CD4-positive, alpha-beta T cell treated with Interleukin-17A for 1 hour (primary cell): ENCODE results near the gene ZNF197.
A peak's percentile ranks its signal among the peaks of the same experiment; 100 is the strongest.
"Not testable (repeated sequence)": the region's sequence is repeated elsewhere in the genome, so short reads cannot be mapped to it uniquely, and the experiment has no call there.

Experiments used
- DNase-seq: peaks from one replicate; pipeline ENCODE4 v3.0.0-alpha.2; 2020

The ZNF197 gene

DNA sequence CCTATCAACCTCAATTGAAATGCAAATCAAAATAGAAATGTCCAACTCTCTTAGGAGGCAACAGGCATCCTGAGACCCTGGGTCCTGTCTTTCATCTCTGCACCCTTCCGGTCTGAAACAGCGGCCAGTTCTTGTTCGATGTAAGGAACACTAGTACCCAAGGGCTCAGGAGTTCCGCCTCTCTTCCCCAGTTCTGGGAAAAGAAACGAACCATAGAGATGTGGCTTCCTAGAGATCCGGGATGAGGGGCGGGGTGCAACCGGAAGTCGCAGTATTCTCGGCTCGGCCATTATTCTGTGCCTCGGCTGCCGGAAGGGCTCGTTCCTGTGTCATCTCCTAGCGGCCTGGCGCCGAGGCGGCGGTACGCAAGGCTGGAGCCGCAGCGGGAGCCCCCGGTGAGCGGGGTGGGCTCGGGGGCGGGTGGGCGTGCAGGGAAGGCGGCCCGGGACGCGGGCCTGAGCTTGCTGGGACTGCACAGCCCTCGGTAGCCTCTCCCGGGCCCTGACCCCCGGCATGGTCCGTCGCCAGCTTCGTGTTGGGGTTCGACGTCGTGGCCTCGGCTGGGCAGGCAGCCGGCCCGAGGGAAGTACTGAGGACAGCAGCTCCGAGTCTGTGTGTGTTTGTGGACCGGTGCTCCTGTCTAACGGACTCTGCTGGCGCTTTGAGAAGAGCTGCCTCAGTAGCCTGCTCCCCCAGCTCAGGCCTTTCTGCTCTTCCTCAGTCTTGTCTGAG lies at the start of gene ZNF197:
ZNF197 (plus strand) TSS at position 288 of the 732 bp plus-strand sequence. CDS start 4,119 bp downstream, outside the sequence.
- peak; percentile 61 for DNase-seq

DNA sequence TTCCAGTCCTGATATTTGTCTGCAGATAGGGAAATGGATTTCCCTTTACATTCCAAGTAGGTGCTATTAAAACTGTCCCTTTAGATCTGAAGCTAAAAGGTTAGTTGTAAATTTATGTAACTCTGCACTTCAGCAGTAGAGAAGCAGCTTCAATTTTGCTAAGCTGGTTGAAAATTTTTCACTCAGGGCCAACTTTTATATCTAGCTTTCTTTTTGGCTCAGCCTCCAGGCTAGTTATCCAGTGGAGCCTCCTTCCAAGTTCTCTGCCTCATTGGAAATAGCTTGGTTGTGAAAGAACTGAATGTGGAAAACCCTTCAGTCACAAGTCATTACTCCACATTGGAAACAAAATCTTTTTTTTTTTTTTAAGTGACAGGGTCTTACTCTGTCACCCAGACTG lies 48.2 kb upstream of the ZNF197 start:
- no peak for DNase-seq

DNA sequence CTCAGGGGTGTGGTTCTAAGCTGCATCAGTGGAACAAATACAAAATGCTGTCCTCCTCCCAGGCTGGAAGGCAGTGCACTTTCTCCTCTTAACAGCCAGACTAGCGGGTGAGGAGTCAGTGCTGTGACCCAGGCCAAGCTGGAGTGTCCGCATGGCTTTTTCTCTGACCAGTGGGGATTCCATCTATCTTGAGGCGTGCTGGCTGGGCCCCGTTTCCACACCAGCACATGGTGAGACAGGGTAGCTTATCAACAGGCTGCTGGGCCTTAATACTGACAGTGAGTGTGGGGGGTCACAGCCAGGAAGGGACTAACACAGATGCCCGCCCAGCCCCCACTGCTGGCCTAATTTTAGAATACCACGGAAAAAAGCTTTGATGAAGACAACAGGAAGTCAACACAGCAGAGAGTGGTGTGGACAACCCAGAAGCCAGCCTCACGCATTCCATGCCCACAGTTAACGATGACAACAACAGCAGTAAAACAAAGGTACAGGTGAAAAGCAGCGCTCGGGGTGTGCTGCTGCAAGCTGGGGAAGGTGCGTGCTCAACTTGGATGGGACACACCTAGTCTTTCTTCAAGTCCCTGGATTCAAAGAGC lies 47.4 kb upstream of the ZNF197 start:
- not testable (repeated sequence) for DNase-seq

DNA sequence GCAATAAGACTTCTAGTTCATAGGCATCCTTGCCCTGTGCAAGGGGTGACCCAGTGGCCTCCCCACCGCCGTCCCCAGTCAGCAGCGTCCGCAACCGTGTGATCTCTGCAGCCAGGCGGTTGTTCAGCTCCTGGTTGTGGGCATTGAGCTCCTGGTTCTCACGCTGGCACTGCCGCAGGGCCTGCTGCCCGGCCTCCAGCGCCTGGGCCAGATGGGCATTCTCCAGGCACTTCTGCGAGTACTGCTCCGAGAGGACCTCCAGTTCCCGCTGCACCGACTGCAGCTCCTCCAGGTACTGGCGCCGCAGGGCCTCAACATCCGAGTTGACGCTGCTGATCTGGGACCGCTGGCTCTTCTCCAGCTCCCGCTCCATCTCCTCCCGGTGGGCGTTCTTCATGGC lies 46.5 kb upstream of the ZNF197 start:
- DNase-seq: not testable (repeated sequence)

DNA sequence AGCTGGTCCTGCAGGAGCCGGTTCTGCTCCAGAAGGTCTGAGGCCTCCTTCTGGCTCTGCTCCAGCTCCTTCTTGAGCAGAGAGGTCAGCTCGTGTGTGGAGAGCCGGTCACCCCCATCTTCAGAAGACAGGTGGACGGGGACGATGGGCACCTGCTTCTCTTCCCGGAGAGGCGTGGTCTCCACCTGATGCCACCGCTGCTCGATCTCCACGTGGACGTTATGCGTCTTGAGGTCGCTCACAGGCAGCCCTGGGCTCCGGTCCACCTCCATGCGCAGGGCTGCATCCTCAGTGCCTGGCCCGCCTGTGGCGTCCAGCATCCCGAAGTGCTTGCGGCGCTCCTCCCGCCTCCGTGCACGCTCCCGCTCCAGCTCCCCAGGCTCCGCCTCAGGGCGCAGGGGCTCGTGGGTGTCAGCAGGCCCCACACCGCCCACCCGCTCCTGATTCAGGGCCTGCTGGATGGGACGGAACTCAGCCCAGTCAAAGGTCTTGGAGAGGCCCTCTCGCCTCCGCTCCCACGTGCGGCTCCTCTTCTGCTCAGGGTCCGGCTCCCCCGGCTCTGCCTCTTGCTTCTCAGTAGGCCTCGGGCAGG lies 45.8 kb upstream of the ZNF197 start:
- not testable (repeated sequence) for DNase-seq

DNA sequence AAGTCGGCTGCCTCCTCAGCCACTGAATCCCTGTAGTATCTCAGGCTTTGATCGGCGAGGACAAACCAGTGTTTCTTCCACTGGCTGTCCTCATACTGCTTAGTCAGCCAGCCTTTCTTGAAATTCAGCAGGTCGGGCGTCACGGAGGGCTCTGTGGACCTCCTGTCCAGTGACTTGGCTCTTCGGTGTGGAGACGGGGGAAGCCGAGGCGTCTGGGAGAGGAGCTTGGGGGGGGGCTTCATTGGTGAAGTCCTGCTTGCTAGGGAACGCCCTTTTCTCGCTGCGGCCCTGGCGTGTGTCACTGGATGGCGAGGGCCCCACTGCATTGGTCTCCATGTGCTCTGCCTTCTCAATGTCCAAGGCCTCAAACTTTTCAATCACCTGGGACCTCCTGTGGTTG lies 45.1 kb upstream of the ZNF197 start:
- not testable (repeated sequence) for DNase-seq

DNA sequence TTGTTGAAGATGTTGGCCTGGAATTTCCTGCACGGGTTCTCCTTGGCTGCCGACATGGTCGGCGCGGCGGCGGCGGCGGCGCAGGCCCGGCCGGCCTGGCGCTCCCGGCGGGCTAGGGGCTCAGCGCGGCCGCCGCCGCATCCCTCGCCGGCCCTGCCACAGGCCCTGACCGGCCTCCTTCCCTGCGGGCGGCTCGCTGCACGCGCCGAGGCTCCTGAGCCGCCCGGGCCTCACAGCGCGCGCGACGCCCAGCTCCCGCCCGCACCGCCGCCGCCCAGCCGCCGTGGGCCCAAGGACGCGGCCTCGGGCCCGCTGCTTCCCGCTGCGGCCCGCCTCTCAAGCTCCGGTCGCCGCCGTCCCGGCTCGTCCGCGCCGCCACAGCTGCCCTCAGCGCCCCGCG lies 43.9 kb upstream of the ZNF197 start:
- DNase-seq: not testable (repeated sequence)

DNA sequence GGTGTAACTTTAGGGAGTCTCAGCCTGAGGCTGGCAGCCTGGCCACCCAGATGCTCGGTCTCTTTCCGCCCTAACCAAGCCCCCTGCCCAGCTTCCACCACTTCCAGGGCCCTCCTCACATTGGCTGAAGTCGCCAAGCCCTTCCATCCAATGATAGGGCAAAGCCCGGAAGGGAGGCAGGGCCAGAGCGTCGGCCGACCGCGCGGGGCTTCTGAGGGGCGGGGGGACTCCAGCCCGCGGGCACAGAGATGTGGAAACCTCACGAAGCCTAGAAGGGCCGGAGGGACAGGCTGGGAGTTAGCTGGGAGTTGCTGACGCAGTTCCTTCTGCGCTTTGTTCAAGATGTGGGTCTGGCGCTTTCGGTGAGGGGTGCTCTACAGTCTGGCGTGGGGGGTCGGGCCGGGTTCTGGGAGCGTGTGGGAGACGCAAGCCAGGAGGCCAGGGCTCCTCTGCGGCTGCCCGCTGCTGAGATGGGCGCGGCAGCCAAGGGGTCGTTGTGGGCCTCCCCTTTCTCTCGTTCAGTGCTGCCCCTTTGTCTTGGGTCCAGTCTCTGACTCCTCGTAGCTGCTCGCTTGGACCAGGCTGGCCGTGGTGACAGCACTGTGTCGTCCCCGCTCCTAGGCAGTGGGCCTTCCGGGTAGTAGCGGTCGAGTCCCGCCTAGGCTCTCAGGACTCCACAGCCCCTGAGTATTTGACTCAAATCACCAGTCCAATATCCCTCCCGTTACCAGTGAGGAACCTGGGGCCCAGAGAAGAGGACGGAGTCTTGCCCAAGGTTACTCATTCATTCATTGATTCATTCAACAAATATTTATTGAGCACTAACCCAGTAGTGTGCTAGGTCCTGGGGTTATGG lies 40.0 kb upstream of the ZNF197 start, which contains the start of gene ZNF660:
ZNF660 (plus strand) TSS at position 319 of the 856 bp plus-strand sequence. CDS start 9,230 bp downstream, outside the sequence.
- no peak for DNase-seq

DNA sequence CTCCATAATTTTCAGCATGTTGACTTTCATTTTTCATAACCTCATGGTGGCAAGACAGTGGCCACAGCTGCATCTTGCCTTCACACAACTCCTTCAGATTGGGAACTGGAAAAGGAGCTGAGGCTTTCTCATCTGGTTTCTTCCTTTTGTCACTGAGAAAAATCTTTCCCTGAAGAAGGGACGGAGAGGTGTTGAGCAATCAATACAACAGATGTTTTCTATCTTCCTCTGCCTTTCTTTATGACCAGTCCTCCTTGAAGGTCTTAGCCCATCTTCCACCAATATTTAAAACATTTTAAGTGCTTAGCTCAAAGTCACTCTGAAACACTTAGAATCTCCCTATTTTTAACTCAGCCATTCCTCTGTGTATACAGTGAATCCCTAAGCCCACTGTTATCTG lies 28.2 kb upstream of the ZNF197 start:
- no peak for DNase-seq

DNA sequence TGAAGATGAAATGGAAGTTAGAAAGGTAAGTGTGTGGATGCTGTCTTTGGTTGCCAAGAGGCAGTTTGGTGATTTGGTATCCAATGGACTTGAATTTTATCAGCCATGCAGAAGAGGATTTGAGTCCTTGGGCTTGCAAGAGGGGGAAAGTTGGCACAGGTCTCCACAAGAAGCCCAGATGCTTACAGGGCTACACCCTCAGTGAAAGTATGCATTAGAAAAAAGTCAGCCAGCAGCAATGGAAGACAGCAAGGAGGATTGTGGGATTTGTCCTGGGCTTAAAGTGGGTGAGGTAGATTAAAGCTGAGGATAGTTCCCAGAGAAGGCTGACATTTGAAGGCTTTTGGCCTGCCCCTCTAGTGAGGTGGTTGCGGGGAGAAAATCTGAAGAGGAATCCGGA lies 23.1 kb upstream of the ZNF197 start:
- DNase-seq: no peak

DNA sequence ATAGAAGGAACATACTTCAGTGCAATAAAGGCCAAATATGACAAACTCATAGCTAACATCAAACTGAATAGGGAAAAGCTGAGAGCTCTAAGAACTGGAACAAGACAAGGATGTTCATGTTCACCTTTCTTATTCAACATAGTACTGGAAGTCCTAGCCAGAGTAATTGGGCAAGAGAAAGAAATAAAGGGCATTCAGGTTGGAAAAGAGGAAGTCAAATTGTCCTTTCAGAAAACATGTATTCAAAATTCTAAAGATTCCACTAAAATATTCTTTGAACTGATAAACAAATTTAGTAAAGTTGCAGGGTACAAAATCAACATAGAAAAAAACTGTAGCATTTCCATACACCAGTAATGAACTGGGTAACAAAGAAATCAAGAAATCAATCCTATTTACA lies 12.2 kb upstream of the ZNF197 start:
- DNase-seq: no peak

DNA sequence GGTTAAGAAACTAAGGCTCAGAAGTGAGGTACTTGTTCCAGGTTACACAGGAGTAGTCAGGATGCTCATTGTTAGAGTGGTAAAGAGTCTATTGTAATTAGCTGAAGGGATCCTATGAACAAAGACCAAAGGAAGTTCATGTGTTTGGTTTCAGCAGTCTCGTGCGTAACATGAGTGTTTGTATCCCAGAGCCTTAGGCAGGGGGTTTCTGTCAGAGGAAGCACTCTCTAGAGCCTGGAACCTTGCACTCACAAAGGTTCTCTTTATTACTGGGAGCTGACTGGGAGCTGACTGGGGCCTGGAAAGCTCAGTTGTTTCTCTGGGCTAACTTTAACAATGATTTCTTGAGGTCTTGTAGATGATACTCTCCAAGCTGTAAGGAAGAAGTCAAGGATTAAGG lies 3.9 kb downstream of the ZNF197 start:
- DNase-seq: no peak

DNA sequence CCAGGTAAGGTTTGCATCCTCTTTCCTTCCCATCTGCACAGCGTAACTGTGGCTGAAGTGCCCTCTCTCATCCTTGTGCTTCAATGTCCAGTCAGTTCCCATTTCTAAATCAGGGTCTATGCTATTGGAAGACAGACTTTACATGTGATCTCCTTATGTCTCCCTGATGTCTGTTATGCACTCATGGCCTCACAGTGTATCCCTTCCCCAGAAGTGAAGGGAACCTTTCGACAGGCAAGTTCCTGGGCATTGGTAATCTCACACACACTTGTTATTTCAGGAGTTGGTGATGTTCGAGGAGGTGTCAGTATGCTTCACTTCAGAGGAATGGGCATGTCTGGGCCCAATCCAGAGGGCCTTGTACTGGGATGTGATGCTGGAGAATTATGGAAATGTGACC lies 7.4 kb downstream of the ZNF197 start:
- no peak for DNase-seq

DNA sequence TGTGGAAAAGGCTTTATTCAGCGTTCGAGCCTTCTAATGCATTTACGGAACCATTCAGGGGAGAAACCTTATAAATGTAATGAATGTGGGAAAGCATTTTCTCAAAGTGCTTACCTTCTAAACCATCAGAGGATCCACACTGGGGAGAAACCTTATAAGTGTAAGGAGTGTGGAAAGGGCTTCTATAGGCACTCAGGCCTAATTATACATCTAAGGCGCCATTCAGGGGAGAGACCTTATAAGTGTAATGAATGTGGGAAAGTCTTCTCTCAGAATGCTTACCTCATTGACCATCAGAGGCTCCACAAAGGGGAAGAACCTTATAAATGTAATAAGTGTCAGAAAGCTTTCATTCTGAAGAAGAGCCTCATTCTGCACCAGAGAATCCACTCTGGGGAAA lies 17.5 kb downstream of the ZNF197 start:
- DNase-seq: no peak

DNA sequence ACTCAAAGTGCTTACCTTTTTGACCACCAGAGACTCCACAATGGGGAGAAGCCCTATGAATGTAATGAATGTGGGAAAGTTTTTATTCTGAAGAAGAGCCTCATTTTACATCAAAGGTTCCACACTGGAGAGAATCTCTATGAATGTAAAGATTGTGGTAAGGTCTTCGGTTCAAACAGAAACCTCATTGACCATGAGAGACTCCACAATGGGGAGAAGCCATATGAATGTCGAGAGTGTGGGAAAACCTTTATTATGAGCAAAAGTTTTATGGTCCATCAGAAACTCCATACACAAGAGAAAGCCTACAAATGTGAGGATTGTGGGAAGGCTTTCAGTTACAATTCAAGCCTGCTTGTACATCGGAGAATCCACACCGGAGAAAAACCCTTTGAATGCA lies 18.2 kb downstream of the ZNF197 start:
- DNase-seq: no peak

DNA sequence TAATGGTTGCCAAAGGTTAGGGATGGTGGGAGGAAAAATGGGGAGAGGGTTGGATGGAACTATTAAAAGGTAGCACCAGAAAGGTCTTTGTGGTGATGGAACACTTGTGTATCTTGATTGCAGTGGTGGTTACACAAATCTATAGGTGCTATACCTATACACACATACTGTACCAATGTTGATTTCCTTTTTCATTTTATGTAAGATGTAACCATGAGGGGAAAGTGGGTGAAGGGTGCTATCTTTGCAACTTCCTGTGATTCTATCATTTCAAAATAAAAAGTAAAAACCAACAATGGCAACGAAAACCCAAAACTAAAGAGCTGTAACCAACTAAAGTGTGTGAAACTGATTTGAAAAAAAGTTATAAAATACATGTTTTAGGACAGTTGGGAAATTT lies 22.9 kb downstream of the ZNF197 start:
- DNase-seq: no peak

DNA sequence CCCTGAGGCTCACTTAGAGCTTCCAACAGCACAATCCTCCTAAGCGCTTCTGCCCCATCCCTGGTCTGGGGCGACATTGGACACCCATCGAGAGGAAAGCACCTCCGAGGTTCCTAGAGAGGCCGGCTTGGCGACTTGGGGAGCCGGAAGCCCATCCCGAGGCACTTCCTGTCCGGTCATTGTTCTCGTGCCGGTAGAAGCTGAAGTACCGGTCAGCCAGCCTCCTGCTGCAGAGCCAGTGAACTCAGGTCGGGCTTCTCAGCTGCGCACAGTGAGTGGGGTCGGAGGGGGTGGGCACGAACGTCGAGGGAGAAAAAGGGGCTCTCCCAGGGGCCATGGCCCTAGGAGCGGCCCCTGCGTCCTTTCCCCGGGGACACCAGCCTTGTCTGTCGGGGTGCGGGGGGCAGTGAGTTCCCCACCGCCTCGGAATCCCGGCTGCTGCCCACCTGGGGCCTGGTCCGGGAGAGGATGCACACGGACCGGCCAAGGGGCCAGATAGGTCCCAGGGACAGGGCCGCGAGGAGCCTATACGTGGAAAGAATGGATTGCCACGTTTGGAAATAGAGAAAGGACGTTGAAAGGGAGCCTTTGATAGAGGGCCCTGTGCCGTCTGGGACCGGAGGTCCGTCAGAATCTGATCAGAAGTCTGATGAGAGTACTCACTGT lies 23.9 kb downstream of the ZNF197 start, which contains the start of gene ZNF35:
ZNF35 (plus strand) TSS at position 169 of the 666 bp plus-strand sequence. CDS start 2,336 bp downstream, outside the sequence.
- DNase-seq: peak; percentile 34

DNA sequence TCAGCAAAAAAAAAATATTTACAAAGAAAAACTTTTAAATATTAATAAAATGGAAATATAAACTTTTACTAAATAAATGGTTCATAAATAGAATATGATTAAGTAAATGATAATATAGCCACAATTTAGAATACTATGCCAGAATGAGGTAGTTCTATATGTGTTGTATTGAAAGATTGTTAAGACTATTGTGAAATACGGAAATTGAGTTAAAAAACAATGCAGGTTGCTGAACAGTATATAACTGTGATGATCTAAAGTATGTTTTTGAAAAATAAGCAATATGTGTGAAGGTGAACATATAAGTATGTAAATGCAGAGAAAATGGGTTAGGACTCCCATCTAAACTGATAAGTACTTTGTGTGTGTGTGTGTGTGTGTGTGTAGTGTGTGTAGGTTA lies 24.9 kb downstream of the ZNF197 start:
- no peak for DNase-seq

DNA sequence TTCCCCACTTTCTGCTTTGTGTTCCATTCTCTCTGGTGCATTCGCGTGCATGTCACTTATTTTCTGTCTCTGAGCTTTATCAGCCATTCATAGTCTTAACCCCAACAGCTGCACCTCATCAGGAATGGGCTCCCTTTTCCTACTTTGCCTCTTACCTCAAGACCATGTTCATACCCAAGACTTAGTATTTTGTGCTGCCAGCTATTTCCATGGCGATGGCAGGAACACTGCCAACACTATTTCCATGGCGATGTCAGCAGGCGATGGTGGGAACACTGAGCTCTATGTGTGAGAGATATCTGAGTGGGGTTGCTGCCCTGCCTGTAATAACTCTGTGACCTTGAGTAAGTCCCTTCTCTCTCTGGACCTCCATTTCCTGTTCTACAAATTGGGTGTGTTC lies 29.2 kb downstream of the ZNF197 start:
- no peak for DNase-seq

DNA sequence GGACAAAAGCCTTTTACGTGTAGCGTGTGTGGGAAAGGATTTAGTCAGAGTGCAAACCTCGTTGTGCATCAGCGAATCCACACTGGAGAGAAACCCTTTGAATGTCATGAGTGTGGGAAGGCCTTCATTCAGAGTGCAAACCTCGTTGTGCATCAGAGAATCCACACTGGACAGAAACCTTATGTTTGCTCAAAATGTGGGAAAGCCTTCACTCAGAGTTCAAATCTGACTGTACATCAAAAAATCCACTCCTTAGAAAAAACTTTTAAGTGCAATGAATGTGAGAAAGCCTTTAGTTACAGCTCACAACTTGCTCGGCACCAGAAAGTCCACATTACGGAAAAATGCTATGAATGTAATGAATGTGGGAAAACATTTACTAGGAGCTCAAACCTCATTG lies 34.2 kb downstream of the ZNF197 start:
- DNase-seq: no peak

DNA sequence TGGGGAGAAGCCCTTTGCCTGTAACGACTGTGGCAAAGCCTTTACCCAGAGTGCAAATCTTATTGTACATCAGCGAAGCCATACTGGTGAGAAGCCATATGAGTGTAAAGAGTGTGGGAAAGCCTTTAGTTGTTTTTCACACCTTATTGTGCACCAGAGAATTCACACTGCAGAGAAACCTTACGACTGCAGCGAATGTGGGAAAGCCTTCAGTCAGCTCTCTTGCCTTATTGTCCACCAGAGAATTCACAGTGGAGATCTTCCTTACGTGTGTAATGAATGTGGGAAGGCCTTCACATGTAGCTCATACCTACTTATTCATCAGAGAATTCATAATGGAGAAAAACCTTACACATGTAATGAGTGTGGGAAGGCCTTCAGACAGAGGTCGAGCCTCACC lies 34.6 kb downstream of the ZNF197 start:
- no peak for DNase-seq

DNA sequence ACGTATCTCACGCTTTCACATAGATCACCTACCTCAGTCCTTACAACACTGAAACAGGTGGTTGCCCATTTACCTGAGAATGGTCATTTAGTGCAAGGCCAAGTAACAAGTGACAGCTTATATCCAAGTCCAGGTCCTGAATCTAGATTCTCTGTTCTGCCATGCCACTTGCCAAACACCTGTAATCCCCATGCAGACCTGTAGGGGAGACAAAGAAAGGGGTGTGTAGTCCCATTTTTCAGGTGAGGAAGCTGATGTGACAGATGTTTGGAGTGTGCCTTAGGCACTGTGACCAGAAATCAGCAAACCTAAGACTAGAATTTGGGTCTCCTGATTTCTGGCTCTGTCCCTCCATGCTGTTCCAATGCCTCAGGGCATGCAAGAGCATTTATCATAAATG lies 36.4 kb downstream of the ZNF197 start:
- DNase-seq: no peak

DNA sequence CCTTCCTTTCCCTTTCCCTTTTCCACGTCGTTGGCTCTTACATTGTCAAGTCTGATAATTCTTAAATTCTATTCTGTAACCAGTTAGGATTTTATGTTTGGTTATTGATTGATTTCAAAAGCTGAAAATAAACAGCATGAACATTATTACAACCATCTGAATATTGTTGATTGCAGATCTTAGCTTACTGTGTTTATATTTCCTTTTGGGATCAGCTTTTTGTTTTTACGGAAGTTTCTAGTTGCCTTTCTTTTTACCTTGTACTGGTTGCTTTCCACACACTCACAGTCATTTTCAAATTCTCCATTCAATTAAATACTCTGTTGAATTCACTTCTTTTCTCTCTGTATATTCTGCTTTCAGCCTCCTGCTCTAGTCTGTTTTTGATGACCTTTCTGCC lies 40.3 kb downstream of the ZNF197 start:
- DNase-seq: no peak
